Stimulated activated naive CD4-positive, alpha-beta T cell treated with Interleukin-2 at 50 U/mL for 16 hours (primary cell): Measurements from ENCODE around the gene TMEM255B.
"Not testable (repeated sequence)": the region's sequence is repeated elsewhere in the genome, so short reads cannot be mapped to it uniquely, and the experiment has no call there.

Source experiments
- DNase-seq: peaks from one replicate; lab custom pipeline; 2025; lab: John Stamatoyannopoulos, UW

The TMEM255B gene

DNA sequence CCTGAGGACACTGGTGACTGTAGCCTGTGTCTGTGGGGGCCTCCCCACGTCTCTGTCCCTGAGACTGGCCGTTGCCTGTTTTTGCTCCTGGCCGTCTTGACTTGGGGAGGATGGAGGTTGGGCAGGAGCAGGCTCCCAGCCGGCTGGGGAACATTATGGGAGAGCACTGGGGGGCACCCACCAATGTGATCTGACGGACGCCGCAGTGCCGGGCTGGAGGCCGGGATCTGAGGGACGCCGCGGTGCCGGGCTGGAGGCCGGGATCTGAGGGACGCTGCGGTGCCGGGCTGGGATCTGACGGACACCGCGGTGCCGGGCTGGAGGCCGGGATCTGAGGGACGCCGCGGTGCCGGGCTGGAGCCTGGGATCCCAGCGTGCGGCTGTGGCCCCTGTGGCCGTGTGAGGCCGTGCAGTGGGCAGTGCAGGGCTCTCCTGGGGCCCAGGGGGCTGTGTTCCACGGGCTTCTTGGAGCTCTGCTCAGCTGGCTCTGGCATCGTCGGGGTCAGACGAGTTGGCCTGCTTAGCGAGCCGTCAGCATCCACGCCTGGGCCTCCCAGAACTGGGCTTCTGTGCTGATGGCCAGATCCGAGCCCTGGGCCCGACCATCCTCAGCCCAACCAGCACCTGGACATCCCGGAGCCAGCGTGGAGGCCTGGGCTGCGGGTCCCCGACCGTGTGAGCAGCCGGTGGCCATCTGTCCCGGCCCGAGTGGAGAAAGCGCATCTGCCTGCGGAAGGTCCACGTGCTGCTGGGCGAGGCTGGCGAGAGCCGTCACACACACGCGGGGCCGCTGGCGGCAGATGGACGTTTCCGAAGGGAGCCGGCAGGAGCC lies 59.0 kb downstream of the TMEM255B start:
- no peak for DNase-seq

DNA sequence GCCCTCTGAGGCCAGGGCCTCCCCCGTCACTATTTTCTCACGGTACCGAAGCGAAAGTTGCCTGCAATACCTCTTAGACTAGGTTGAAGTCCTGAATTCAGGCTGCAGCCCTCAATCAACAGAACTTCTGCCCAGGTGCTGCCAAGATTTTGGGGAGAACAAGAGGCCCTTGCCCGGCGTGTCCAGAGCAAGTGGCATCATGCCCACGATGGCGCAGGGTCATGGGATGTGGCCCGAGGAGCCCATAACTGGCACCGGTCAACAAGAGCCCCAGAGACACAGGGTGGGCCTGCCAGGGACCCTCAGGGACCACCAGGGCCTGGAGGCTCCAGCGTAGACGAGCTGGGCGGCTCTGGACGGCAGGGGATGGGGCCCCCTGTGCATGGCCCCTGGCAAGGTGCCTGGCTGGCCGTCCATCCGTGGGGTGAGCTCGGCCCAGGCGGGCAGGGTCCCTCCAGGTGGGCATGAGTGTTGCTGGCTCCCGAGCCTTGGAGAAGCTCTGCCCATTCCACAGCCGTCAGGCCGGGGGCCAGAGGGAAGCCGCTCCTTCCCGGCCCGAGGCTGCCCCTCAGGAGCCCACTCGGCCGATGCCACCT lies 59.8 kb downstream of the TMEM255B start:
- DNase-seq: no peak

DNA sequence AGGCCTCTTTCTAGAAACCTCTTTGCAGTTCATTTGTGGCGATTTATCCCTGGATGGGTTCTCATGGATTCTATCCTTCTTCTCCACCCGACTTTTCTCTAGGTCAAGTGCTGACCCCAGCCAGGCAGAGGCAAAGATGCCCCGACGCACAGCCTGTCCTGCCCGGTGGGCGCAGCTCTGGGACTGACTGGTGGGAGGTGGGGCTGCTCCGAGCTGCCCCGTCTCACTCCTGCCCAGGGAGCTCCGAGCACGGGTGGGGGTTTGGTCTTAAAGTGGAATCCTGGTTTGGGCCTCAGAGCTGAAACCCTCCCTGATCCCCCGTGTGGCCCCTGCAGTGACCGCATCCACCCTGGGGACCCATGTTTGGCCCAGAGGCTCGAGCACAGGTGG lies 60.3 kb downstream of the TMEM255B start:
- DNase-seq: no peak

- DNase-seq: no peak
Observed at GRCh38 chr13:113819731-113820715, 61.0 kb downstream of the TMEM255B start.

DNA sequence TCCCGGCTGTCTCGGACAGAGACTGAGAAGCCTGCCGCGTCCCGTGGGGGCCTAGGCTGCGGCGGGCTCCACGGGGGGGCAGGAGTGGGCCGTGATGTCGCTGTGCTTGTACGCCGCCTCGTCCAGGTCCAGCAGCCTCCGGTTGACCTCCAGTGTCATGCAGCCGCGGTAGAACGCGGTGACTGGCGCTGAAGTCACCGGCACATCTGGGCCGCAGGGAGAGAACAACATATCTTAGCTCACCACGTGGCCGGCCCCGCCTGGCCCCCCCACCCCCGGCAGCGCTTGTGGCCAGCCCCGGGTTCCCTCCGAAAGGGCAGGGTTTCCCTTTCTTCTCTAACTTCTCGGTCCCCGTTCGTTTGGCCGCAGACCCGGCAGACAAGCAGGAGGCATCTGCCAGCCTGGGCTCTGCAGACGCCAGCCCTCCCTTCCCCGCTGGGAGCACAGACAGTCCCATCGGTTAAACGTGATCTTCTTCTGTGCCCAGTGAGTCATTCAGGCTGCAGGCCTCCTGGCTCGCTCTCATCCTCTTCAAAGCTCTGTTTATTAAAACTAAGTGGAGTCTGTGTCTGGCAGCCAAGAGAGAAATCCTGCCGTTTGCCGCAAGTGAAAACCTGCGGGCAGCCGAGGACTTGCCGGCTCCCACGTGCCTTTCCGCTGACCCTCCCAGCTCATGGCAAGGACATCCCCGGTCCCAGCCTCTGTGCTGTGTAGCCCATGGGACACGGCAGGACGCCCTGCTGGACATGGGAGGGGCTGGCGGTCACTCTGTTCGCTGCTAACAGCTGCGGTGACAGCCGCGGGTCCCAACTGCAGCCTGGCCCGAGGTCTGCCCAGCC lies 62.0 kb downstream of the TMEM255B start:
- DNase-seq: no peak

DNA sequence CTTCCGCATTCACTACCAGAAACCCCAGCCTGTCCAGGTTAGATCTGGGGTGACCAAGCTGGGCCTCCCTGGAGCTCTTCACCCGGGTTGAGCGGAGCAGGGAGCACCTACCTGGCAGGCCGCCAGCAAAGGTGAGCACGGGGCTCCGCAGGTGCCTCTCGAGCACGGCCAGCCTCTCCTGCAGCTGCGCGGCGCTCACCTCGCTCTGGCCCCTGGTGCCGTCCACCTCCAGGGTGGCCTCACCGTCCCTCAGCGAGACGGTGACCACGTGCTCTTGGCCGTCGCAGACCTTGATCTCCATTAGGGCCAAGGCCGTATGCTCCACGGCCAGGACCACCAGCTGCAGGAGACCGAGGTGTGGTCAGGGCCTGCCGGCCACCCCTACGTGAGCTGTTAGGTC lies 62.8 kb downstream of the TMEM255B start:
- no peak for DNase-seq

GRCh38 chr13:113822266-113822665 lies 63.2 kb downstream of the TMEM255B start:
- no peak for DNase-seq

DNA sequence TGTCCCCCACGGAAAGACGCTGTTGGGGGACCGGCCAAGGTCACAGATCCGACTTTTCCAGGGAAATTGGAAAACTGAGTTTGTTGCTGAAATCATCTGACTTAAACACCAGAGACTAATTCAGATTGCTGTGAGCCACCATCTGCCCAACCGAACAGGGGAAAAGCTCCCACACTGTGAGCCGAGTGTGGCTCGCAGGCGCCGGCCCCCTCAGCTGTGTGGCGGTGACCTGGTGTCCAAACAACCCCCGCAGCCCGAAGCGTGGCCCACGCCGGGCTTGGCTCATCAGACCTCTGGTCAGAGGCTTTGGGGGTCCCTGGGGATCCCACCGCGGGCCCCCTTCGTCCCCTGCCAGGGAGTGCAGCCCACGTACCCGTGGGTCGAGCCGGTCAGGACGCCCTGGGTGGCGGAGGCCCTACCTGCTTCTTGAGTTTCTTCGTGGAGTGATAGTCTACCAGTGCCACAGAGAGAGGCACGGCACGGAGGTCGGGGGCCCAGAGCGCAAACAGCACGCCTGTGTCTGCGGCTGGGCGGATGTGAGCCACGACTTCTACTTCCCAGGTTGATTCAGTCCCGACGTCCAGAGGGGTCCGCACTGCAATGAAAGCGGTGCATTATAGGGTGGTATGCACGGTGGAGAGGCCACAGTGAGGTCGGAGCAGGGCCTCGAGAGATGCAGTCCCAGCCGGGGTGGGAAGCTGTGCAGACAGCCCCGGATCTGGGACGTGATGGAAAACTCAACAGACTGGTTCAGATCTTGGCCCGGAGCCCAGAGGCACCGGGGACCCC lies 64.1 kb downstream of the TMEM255B start:
- DNase-seq: no peak

- DNase-seq: no peak
Observed at GRCh38 chr13:113823771-113824170, 64.7 kb downstream of the TMEM255B start.

DNA sequence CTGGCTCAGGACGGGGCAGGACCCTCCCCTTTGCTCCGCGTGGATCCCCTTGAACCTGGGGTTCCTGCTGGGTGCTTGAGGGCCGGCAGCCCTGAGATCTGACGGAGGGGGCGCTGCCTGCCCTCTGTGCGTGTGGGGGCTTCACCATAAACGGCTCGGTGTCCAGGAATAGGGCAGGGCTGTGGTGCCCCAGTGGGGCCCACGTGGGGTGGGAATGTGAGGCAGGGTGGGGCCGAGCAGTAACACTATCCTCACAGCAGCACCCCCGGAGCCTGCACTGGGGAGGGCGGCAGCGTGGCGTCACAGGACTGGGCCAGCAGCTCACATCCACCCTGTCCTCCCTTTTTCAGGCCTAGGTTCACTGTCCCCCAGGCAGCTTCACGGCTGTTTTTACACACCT lies 66.8 kb downstream of the TMEM255B start:
- no peak for DNase-seq

DNA sequence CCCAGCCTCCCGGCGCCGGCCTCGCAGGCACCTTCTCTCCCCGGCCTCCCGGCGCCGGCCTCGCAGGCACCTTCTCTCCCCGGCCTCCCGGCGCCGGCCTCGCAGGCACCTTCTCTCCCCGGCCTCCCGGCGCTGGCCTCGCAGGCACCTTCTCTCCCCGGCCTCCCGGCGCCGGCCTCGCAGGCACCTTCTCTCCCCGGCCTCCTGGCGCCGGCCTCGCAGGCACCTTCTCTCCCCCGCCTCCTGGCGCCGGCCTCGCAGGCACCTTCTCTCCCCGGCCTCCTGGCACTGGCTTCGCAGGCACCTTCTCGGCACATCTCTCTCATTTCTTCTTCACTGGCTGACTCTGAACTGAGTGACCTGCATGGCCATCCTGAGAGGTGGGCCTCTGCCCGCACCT lies 67.4 kb downstream of the TMEM255B start:
- DNase-seq: not testable (repeated sequence)

DNA sequence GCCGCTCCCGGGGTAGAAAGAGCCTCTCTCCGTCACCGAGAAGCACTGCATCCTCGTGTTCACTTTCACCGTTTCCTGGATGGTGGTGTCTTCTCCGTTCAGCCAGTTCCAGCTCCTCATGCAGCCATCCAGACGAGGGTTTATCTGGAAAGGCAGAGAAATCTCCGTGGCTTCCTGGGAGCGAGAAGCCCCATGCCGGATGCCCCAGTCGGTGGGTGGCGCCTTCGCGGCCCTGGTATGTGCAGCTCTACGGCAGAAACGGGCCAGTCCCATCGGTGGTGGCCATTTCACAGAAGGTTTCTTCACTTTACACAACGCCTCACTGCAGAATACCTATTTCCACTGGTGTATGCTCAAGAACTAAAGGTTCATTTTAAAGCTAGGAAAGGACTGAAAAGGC lies 68.0 kb downstream of the TMEM255B start:
- no peak for DNase-seq

DNA sequence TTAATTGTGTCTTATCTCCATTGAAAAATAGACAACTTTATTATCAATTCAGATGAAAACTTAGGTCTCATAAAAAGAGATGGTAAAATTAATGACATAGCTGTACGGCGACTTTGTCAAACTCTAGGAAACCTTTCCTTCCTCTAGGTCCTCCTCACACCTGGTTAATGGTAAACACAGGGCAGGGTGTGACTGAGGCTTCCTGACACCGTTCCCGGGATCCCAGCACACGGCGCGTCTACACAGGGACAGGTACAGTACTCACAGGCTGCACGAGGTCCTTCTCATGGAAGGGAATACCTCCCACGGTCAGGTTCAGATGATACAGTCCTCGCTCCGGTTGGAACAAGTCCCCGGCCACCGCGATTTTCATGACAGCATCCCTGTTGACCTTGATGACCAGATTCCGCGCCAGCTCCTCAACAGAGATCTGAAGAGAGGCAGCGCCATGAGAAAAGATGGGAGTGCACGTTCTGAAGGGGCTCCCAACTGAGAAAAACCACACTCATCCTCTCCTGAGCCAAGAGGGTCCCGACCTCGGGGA lies 69.3 kb downstream of the TMEM255B start:
- DNase-seq: no peak

DNA sequence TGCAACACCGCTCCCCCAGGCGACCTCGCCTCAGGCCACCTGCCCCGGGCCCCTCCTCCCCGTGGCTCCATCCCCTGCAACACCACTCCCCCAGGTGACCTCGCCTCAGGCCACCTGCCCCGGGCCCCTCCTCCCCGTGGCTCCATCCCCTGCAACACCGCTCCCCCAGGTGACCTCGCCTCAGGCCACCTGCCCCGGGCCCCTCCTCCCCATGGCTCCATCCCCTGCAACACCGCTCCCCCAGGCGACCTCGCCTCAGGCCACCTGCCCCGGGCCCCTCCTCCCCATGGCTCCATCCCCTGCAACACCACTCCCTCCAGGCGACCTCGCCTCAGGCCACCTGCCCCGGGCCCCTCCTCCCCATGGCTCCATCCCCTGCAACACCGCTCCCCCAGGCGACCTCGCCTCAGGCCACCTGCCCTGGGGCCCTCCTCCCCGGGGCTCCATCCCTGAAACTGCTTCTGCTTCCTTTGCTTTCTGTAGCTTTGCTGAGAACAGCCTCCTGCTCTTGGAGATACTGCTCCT lies 71.5 kb downstream of the TMEM255B start:
- DNase-seq: not testable (repeated sequence)

GRCh38 chr13:113831061-113831460 lies 72.0 kb downstream of the TMEM255B start:
- DNase-seq: no peak

- DNase-seq: no peak
Observed at GRCh38 chr13:113832205-113832604, 73.2 kb downstream of the TMEM255B start.

DNA sequence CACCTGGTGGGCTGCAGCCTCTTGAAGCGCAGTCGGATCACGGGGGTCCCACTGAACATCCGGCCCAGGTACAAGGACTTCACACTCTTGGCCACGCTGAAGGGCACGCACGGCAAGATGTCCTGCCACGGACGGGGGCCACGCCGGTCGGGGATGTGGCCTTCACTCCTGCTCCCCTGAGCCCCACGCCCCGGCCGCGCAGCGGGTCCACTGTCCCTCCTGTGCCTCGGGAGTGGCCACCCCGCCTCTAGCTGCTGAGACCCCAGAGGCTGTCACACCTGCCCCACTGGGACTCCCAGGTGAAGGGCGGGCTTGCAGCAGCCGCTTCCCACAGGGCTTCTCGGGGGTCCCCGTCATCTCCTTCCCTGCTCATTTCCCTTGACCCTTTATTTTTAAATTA lies 73.6 kb downstream of the TMEM255B start:
- no peak for DNase-seq

GRCh38 chr13:113833111-113833830 lies 74.2 kb downstream of the TMEM255B start:
- DNase-seq: no peak

GRCh38 chr13:113834006-113834405 lies 75.0 kb downstream of the TMEM255B start:
- DNase-seq: not testable (repeated sequence)
